ENCODE data around the gene SLC9A1. TPM values are rescaled to one million over a fixed set of nuclear protein-coding genes. Genes with fewer than 3 reads are reported as not detected.

Gene SLC9A1
- total RNA-seq, 3 donors from 2014 or later = 19.8 to 21.0 (median 19.8) TPM

- DNase-seq (peak; percentile 49), ATAC-seq (peak; percentile 96)
- Mint-ChIP-seq H3K4me3 (peak overlapping the region; percentile 11), H3K9me3 (no peaks in the 10 kb centered on the region), H3K27me3 (ENCODE audit: low read depth) (no peaks in the 10 kb centered on the region), H3K4me1 (ENCODE audit: low read depth) (peaks cover 48% of the 10 kb centered on the region), H3K36me3 (ENCODE audit: insufficient read depth) (peaks cover 12% of the 10 kb centered on the region)
Observed at GRCh38 chr1:27111626-27112573, 43.0 kb downstream of the SLC9A1 start.

GRCh38 chr1:27109103-27109822 lies 45.7 kb downstream of the SLC9A1 start:
- Mint-ChIP-seq H3K9me3 (no peaks in the 10 kb centered on the region), H3K36me3 (ENCODE audit: insufficient read depth) (peaks cover 12% of the 10 kb centered on the region), H3K4me3 (no peak overlapping the region), H3K27me3 (ENCODE audit: low read depth) (no peaks in the 10 kb centered on the region), H3K4me1 (ENCODE audit: low read depth) (peaks cover 35% of the 10 kb centered on the region)
- DNase-seq (no peak), ATAC-seq (no peak)

DNA sequence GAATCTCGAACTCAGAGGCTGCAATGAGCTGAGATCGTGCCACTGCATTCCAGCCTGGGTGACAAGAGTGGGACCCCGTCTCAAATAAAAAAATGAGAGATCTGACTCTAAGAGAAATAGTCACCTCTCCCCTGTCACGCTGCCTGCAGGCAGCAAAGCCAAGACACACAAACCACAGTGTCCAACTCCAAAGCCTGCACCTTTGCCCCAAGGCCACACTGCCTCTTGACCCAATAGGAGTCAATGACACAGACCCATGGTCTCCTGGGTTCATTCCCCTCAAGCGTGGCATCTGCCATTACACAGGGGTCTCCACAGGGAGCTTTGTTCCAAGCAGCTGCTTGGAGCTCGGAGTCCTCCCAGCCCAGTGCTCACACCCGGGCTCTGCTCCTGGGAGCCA lies 46.3 kb downstream of the SLC9A1 start:
- Mint-ChIP-seq H3K4me1 (ENCODE audit: low read depth) (peaks cover 28% of the 10 kb centered on the region), H3K36me3 (ENCODE audit: insufficient read depth) (peaks cover 10% of the 10 kb centered on the region), H3K9me3 (no peaks in the 10 kb centered on the region), H3K4me3 (no peak overlapping the region), H3K27me3 (ENCODE audit: low read depth) (no peaks in the 10 kb centered on the region)
- no peak for ATAC-seq
- DNase-seq = no peak

GRCh38 chr1:27106561-27107323 lies 48.2 kb downstream of the SLC9A1 start:
- no peaks in the 10 kb centered on the region for H3K27me3 Mint-ChIP-seq (ENCODE audit: low read depth)
- no peak for ATAC-seq
- no peaks in the 10 kb centered on the region for H3K9me3 Mint-ChIP-seq
- no peak for DNase-seq
- no peak overlapping the region for H3K4me3 Mint-ChIP-seq
- H3K4me1 Mint-ChIP-seq (ENCODE audit: low read depth) = peaks cover 16% of the 10 kb centered on the region
- H3K36me3 Mint-ChIP-seq (ENCODE audit: insufficient read depth) = peaks cover 3% of the 10 kb centered on the region

DNA sequence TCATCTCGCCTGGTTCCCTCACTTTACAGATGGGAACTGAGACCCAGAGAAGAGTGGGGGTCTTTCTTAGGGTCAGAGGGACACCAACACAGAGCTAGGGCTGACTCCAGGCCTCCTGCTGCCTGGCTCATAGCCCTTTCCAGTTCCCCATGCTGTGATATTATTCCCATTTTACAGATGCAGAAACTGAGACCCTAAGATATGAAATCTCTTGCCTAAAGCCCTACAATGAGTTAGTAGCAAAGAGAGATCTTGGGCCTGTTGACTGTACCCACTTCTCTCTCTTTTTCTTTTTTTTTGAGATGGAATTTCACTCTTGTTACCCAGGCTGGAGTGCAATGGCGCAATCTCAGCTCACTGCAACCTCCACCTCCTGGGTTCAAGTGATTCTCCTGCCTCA lies 49.9 kb downstream of the SLC9A1 start:
- peaks cover 3% of the 10 kb centered on the region for H3K36me3 Mint-ChIP-seq (ENCODE audit: insufficient read depth)
- H3K9me3 Mint-ChIP-seq = no peaks in the 10 kb centered on the region
- H3K27me3 Mint-ChIP-seq (ENCODE audit: low read depth) = no peaks in the 10 kb centered on the region
- ATAC-seq (no peak), DNase-seq (no peak)
- no peak overlapping the region for H3K4me3 Mint-ChIP-seq
- H3K4me1 Mint-ChIP-seq (ENCODE audit: low read depth) = peaks cover 9% of the 10 kb centered on the region

DNA sequence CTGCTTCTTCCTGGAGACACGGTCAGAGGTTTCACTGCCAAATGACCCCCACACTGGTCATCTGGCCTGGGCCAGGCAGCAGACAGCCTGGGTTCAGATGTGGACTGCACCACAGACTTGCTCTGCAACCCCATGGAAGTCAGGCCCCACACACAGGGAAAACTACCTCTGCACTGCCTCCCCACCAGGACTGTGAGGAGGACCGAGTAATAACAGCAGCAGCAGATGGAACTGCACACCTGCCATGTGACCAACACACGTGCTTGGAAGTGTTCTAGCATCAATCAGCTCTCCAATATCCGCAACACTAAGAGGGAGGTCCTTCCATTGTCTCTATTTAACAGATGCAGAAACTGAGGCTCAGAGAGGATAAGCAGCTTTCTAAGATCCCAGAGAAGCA lies 51.4 kb downstream of the SLC9A1 start:
- DNase-seq (no peak), ATAC-seq (no peak)
- no peak overlapping the region for H3K4me3 Mint-ChIP-seq
- no peaks in the 10 kb centered on the region for H3K27me3 Mint-ChIP-seq (ENCODE audit: low read depth)
- H3K36me3 Mint-ChIP-seq (ENCODE audit: insufficient read depth) = peaks cover 3% of the 10 kb centered on the region
- no peaks in the 10 kb centered on the region for H3K9me3 Mint-ChIP-seq
- peaks cover 5% of the 10 kb centered on the region for H3K4me1 Mint-ChIP-seq (ENCODE audit: low read depth)

DNA sequence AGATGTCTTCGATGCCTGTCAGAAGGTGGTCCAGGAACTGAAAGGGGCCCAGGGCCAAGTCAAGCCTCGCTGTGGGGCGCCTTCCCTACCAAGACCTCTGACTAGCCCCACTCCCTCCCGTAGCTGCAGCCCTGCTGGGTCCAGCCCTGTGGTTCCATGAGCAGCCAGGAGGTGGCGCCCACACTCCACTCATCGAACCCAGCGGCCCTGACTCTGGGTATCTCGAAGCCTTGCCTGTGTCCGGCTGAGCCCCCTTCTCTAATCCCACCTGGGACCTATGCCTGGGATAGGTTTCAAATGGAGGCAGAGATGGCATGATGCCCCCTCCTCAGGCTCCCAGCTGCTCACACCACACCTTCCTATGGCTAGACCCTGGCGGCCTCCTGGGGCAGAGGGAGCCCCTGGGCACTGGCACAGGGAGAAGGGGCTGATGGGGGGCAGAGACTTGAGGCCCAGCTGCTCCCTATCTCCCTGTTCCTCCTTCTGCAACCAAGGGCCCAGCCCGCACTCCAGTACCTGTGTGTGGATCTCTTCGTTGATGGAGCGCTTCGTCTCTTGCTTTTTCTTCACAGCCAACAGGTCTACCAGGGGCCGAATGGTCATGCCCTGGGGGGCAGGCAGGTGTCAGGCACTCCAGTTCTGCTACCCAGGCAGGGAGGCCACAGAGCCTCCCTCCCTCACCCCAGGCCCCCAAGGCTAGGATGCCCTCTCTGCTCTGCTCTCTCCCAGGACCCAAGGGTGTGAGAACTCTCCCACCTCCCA lies 52.0 kb downstream of the SLC9A1 start:
- ATAC-seq = peak; percentile 73 to 77
- peaks cover 3% of the 10 kb centered on the region for H3K36me3 Mint-ChIP-seq (ENCODE audit: insufficient read depth)
- H3K4me1 Mint-ChIP-seq (ENCODE audit: low read depth) = peaks cover 5% of the 10 kb centered on the region
- H3K4me3 Mint-ChIP-seq = no peak overlapping the region
- no peaks in the 10 kb centered on the region for H3K27me3 Mint-ChIP-seq (ENCODE audit: low read depth)
- DNase-seq = peak; percentile 82
- no peaks in the 10 kb centered on the region for H3K9me3 Mint-ChIP-seq

- Mint-ChIP-seq H3K4me3 (no peak overlapping the region), H3K9me3 (no peaks in the 10 kb centered on the region), H3K36me3 (ENCODE audit: insufficient read depth) (peaks cover 3% of the 10 kb centered on the region), H3K4me1 (ENCODE audit: low read depth) (peaks cover 5% of the 10 kb centered on the region), H3K27me3 (ENCODE audit: low read depth) (no peaks in the 10 kb centered on the region)
- DNase-seq (no peak), ATAC-seq (no peak)
Observed at GRCh38 chr1:27102134-27102706, 52.7 kb downstream of the SLC9A1 start.

- no peaks in the 10 kb centered on the region for H3K27me3 Mint-ChIP-seq (ENCODE audit: low read depth)
- peaks cover 3% of the 10 kb centered on the region for H3K36me3 Mint-ChIP-seq (ENCODE audit: insufficient read depth)
- DNase-seq (no peak), ATAC-seq (no peak)
- no peak overlapping the region for H3K4me3 Mint-ChIP-seq
- peaks cover 5% of the 10 kb centered on the region for H3K4me1 Mint-ChIP-seq (ENCODE audit: low read depth)
- H3K9me3 Mint-ChIP-seq = no peaks in the 10 kb centered on the region
Observed at GRCh38 chr1:27101696-27102095, 53.2 kb downstream of the SLC9A1 start.

DNA sequence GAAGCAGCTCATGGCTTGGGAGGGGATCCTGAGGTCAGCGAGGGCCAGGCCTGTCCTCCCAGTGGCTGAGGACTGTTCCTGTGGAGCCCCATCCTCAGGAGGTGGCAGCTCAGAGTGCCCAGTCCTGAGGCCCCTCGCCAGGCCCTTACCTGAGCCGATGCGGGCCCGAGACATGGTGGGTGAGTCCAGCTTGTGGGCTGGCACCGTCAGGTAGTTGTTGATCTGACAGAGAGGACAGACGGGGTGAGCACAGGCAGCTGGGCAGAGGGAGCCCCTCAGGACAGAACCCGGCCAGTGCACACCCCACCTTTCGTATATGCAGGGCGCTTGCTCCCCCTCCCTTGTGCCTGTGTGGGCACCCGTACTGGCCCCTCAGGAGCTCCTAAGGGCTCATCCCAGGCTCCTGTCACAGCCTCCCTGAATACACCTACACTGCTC lies 53.9 kb downstream of the SLC9A1 start:
- Mint-ChIP-seq H3K4me3 (no peak overlapping the region), H3K36me3 (ENCODE audit: insufficient read depth) (peaks cover 3% of the 10 kb centered on the region), H3K9me3 (no peaks in the 10 kb centered on the region), H3K27me3 (ENCODE audit: low read depth) (no peaks in the 10 kb centered on the region), H3K4me1 (ENCODE audit: low read depth) (peaks cover 5% of the 10 kb centered on the region)
- ATAC-seq = no peak
- DNase-seq = no peak

DNA sequence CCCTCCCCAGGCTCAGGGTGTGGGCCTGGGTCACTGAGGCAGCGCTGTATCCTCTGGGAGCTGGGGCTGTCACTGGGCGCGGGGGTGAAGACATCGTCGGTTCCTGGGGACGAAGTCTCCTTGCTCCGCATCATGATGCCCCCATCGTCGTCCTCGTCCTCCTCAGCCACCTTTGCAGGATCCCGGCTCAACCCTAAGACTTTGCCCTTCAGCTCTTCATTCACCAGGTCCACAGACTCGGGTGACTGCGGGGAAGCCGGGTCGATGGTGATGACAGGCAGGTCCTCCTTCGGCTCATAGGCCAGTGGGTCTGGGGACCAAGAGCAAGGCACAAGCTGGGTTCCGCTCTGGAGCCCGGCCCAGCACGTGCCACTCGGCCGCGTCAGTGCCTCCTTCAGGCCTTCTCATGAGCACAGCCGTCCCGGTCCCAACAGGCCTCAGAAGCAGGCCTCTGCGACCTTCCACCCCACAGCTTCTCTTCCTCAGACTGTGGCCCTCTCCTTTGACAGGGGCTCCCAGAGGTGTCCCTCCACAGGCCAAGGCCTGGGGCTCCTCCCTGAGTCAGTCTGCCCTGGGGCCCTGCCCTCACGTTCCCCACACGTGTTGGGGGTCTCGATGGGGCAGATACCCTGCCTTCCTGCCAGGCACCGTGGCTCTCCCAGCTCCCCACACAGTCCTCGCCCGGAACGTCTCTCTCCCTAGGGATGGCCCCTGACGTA lies 54.4 kb downstream of the SLC9A1 start:
- DNase-seq = no peak
- Mint-ChIP-seq H3K27me3 (ENCODE audit: low read depth) (no peaks in the 10 kb centered on the region), H3K4me3 (no peak overlapping the region), H3K9me3 (no peaks in the 10 kb centered on the region), H3K36me3 (ENCODE audit: insufficient read depth) (peaks cover under 1% of the 10 kb centered on the region), H3K4me1 (ENCODE audit: low read depth) (peaks cover 2% of the 10 kb centered on the region)
- ATAC-seq = no peak

- Mint-ChIP-seq H3K4me1 (ENCODE audit: low read depth) (peaks cover 2% of the 10 kb centered on the region), H3K36me3 (ENCODE audit: insufficient read depth) (no peaks in the 10 kb centered on the region), H3K27me3 (ENCODE audit: low read depth) (no peaks in the 10 kb centered on the region), H3K4me3 (no peak overlapping the region), H3K9me3 (no peaks in the 10 kb centered on the region)
- ATAC-seq (peak; percentile 68 to 71), DNase-seq (no peak)
Observed at GRCh38 chr1:27099587-27100334, 55.2 kb downstream of the SLC9A1 start.
